HepG2 (cell line): ENCODE measurements around the gene DHRS4L2. TPM values are rescaled to one million over a fixed set of nuclear protein-coding genes. Genes with fewer than 3 reads are reported as not detected.

ENCODE experiments used
- FOXM1 ChIP-seq: sonication (generic); formaldehyde crosslinking; IDR thresholded peaks from 2 replicates; pipeline ENCODE4 v1.5.0; 2020; ENCODE audit warnings: missing genetic modification reagents
- KDM5B ChIP-seq: sonication (generic); formaldehyde crosslinking; IDR thresholded peaks from 2 replicates; pipeline ENCODE4 v1.4.0; 2020; ENCODE audit warnings: missing genetic modification reagents, mild to moderate bottlenecking, borderline replicate concordance
- MLXIP ChIP-seq: sonication (generic); formaldehyde crosslinking; IDR thresholded peaks from 2 replicates; pipeline ENCODE4 v1.9.0; 2021; ENCODE audit warnings: missing genetic modification reagents, borderline replicate concordance
- NKX3-1 ChIP-seq: sonication (generic); formaldehyde crosslinking; IDR thresholded peaks from 2 replicates; pipeline ENCODE4 v1.5.0; 2020; ENCODE audit warnings: missing genetic modification reagents
- NR3C1 ChIP-seq: sonication (generic); formaldehyde crosslinking; IDR thresholded peaks from 2 replicates; pipeline ENCODE4 v1.4.0; 2020; ENCODE audit warnings: missing genetic modification reagents
- SSRP1 ChIP-seq: IDR thresholded peaks from 2 replicates; pipeline ENCODE4 v1.6.1; 2016; ENCODE audit warnings: control low read depth
- ZBTB1 ChIP-seq: sonication (generic); formaldehyde crosslinking; IDR thresholded peaks from 2 replicates; pipeline ENCODE4 v1.4.0; 2020; ENCODE audit warnings: missing genetic modification reagents, borderline replicate concordance
- ZNF263 ChIP-seq: sonication (generic); formaldehyde crosslinking; IDR thresholded peaks from 2 replicates; pipeline ENCODE4 v1.4.0; 2020; ENCODE audit warnings: missing genetic modification reagents
- ZNF484 ChIP-seq: sonication (generic); formaldehyde crosslinking; IDR thresholded peaks from 2 replicates; pipeline ENCODE4 v1.5.1; 2020; ENCODE audit warnings: mild to moderate bottlenecking, low read depth, missing genetic modification reagents, borderline replicate concordance
- ZNF646 ChIP-seq: sonication (generic); formaldehyde crosslinking; IDR thresholded peaks from 2 replicates; pipeline ENCODE4 v1.9.0; 2021; ENCODE audit warnings: mild to moderate bottlenecking, missing genetic modification reagents
- polyA plus RNA-seq, 8 experiments: library from polyadenylated mRNA; depleted of rRNA in 3 of 8; stranded (reverse) in 7 of 8; unstranded in 1 of 8; fragments of >200 nt; fragmentation: Illumina TruSeq in 4 of 8; extraction: Trizol in 4 of 8; gene quantifications; 2 replicates each; pipeline versions ENCODE4 v1.2.1 to v1.2.3, GENCODE V29; 2011 to 2016; ENCODE audit warnings: low read depth in 4 of 8, missing spikeins in 1 of 8, mixed read lengths in 1 of 8; ENCODE audit not compliant: insufficient read depth in 1 of 8
- total RNA-seq, 5 experiments: library from RNA; depleted of rRNA; stranded (reverse); fragments of >200 nt; fragmentation: Illumina TruSeq; extraction: Trizol; gene quantifications; 2 replicates each; pipeline ENCODE4 v1.2.3, GENCODE V29; 2016; ENCODE audit warnings: low read depth in 1 of 5
- TF ChIP-seq, protein P1 (sequence below): fragments of 450-650 bp; IDR thresholded peaks from 2 replicates; pipeline ENCODE4 v1.6.1; 2017
- TF ChIP-seq, protein P2 (sequence below): IDR thresholded peaks from 2 replicates; pipeline ENCODE4 v1.6.1; 2016; ENCODE audit warnings: low read depth, borderline replicate concordance
- TF ChIP-seq, protein P3 (sequence below): sonication (generic); formaldehyde crosslinking; conservative IDR thresholded peaks from 2 replicates; pipeline ENCODE4 v1.4.0; 2020; ENCODE audit warnings: missing genetic modification reagents
- TF ChIP-seq, protein P4 (sequence below): sonication (generic); formaldehyde crosslinking; IDR thresholded peaks from 2 replicates; pipeline ENCODE4 v1.9.0; 2022; ENCODE audit warnings: low read depth, missing genetic modification reagents

Gene DHRS4L2
- total and polyA plus RNA-seq, 2 of the 13 experiments (the other 11 are each of a cell fraction or from before 2014, with no cell fraction given) = 24.7 to 38.2 TPM

- TF ChIP-seq, protein P1, sequence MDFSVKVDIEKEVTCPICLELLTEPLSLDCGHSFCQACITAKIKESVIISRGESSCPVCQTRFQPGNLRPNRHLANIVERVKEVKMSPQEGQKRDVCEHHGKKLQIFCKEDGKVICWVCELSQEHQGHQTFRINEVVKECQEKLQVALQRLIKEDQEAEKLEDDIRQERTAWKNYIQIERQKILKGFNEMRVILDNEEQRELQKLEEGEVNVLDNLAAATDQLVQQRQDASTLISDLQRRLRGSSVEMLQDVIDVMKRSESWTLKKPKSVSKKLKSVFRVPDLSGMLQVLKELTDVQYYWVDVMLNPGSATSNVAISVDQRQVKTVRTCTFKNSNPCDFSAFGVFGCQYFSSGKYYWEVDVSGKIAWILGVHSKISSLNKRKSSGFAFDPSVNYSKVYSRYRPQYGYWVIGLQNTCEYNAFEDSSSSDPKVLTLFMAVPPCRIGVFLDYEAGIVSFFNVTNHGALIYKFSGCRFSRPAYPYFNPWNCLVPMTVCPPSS = no peak
- no peak for TF ChIP-seq ZNF646 (CRISPR knock-in tag)
- TF ChIP-seq, protein P2, sequence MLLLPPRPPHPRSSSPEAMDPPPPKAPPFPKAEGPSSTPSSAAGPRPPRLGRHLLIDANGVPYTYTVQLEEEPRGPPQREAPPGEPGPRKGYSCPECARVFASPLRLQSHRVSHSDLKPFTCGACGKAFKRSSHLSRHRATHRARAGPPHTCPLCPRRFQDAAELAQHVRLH (CRISPR knock-in tag) = peak; percentile 95; the same call in 1 of the 2 replicates
- peak; percentile 39; the same call in 1 of the 2 replicates for TF ChIP-seq ZNF263
- TF ChIP-seq ZNF484 (CRISPR knock-in tag) = peak; percentile 68; the same call in 1 of the 2 replicates
- TF ChIP-seq, protein P3, sequence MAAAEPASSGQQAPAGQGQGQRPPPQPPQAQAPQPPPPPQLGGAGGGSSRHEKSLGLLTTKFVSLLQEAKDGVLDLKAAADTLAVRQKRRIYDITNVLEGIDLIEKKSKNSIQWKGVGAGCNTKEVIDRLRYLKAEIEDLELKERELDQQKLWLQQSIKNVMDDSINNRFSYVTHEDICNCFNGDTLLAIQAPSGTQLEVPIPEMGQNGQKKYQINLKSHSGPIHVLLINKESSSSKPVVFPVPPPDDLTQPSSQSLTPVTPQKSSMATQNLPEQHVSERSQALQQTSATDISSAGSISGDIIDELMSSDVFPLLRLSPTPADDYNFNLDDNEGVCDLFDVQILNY (CRISPR knock-in tag) = peak; percentile 73
- TF ChIP-seq, protein P4, sequence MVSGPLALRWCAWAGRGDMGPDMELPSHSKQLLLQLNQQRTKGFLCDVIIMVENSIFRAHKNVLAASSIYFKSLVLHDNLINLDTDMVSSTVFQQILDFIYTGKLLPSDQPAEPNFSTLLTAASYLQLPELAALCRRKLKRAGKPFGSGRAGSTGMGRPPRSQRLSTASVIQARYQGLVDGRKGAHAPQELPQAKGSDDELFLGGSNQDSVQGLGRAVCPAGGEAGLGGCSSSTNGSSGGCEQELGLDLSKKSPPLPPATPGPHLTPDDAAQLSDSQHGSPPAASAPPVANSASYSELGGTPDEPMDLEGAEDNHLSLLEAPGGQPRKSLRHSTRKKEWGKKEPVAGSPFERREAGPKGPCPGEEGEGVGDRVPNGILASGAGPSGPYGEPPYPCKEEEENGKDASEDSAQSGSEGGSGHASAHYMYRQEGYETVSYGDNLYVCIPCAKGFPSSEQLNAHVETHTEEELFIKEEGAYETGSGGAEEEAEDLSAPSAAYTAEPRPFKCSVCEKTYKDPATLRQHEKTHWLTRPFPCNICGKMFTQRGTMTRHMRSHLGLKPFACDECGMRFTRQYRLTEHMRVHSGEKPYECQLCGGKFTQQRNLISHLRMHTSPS = peak; percentile 75; the same call in 1 of the 2 replicates
- TF ChIP-seq NR3C1 (CRISPR knock-in tag) = 0 out of 2 replicates have a peak, but pooled peaks have one; percentile 50
- TF ChIP-seq ZBTB1 = peak; percentile 8
- TF ChIP-seq SSRP1 = peak; percentile 65; the same call in 1 of the 2 replicates
- TF ChIP-seq KDM5B (CRISPR knock-in tag) = peak; percentile 89; the same call in 1 of the 2 replicates
- TF ChIP-seq FOXM1 = no peak
- TF ChIP-seq MLXIP (CRISPR knock-in tag) = no peak
- TF ChIP-seq NKX3-1 = no peak; the same call in none of the 2 replicates
These were observed 63.3 kb downstream of the DHRS4L2 start, which contains the start of gene CARMIL3 (continued) for GRCh38 chr14:24051789-24052655.
